Measurements from ENCODE around the gene UGGT2. TPM values are rescaled to one million over a fixed set of nuclear protein-coding genes. Genes with fewer than 3 reads are reported as not detected.

UGGT2 gene
- total and polyA plus RNA-seq, 2 experiments from 2014 or later = 46.1 to 54.8 TPM

DNA sequence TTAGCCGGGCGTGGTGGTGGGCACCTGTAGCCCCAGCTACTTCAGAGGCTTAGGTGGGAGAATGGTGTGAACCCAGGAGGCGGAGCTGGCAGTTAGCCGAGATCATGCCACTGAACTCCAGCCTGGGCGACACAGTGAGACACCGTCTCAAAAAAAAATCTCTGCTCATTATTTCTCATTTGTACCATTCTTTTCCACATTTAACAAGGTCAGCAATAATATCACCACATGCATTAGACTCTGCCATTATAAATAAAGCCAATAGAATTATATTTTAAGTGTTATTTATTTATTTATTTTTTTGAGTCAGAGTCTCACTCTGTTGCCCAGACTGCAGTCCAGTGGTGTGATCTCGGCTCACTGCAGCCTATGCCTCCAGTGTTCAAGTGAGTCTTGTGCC lies 24.2 kb downstream of the UGGT2 start:
- H4K20me1 ChIP-seq (ENCODE audit: insufficient read depth) = no peaks in the 10 kb centered on the region
- H2AFZ ChIP-seq = no peak overlapping the region
- no peak for DNase-seq
- no peak overlapping the region for H3K4me2 ChIP-seq (ENCODE audit: unreplicated experiment)
- no peaks in the 10 kb centered on the region for H3K27me3 ChIP-seq (replicated peaks; ENCODE audit: insufficient read depth)
- H3K27ac ChIP-seq = no peak overlapping the region
- TF ChIP-seq EZH2 (IDR thresholded peaks at IDR 0.05; ENCODE audit: insufficient read depth, poor library complexity, severe bottlenecking) (no peak), EZH2phosphoT487 (IDR thresholded peaks at IDR 0.05; ENCODE audit: insufficient read depth, low read depth) (no peak)
- H3F3A ChIP-seq (ENCODE audit: insufficient read depth) = no peaks in the 10 kb centered on the region
- H3K9me3 ChIP-seq (ENCODE audit: low read depth) = no peaks in the 10 kb centered on the region
- H3K4me1 ChIP-seq (ENCODE audit: insufficient read depth) = peaks cover 6% of the 10 kb centered on the region; the same call in 1 of the 2 replicates
- no peaks in the 10 kb centered on the region for H3K9me2 ChIP-seq (ENCODE audit: insufficient read depth)
- H3K79me2 ChIP-seq (ENCODE audit: insufficient read depth) = peaks cover 47% of the 10 kb centered on the region
- H3K4me3 ChIP-seq = no peak overlapping the region
- H3K36me3 ChIP-seq (ENCODE audit: low read depth) = peaks cover 4% of the 10 kb centered on the region; the same call in 1 of the 2 replicates
- 98 to 99% methylated on average over 7 of the region's 7 CpGs for WGBS, 2 experiments (ENCODE audit: low coverage in 1 of 2, low lambda C conversion rate in 2 of 2, missing lambda C conversion rate in 2 of 2)
- in situ Hi-C loops (cut with MboI) = no loop called here
- H3K9ac ChIP-seq = no peak overlapping the region

DNA sequence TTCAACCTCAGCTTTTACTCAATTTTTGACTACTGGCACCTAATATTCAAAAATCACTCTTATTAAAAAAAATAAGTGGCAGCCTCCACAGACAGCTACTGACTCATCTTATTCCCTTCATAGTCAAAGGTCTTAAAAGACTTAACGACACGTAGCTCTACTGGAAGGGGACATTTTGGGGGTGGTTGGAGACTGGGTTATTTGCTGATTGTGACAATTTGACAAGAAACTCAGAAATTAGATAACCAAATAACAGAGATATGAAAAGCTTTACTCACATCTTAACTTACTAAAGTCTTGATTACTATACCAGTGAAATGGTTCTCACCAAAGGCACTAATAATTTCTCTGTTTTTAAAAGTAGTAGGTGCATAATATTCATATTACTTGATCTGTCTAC lies 25.7 kb downstream of the UGGT2 start:
- H3K4me1 ChIP-seq (ENCODE audit: insufficient read depth) = peaks cover 6% of the 10 kb centered on the region; the same call in 1 of the 2 replicates

DNA sequence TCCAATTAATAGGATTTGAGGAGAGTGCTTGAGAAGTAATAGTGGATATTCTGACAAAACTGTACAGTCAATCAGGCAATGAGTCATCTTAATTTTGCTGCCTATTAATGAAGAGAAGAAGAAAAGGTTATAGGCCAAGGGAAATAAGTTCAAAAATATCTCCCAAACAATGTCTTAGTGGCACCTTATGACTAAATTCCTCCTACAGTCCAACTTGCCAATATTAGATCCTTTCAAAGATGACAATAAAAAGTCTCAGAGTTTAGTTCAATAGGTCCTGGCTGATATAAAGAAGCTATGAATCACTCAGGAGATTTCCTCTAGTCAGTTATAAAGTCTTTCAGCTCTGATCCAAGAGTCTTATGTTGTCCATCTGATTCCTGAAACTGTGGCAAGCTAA lies 27.9 kb downstream of the UGGT2 start:
- no peak overlapping the region for H3K27ac ChIP-seq
- H3K4me1 ChIP-seq (ENCODE audit: insufficient read depth) = peaks cover 6% of the 10 kb centered on the region; the same call in 1 of the 2 replicates
- no peak overlapping the region for H3K4me2 ChIP-seq (ENCODE audit: unreplicated experiment)
- H3K27me3 ChIP-seq (replicated peaks; ENCODE audit: insufficient read depth) = no peaks in the 10 kb centered on the region
- no peak overlapping the region for H2AFZ ChIP-seq
- in situ Hi-C loops (cut with MboI) = no loop called here
- no peaks in the 10 kb centered on the region for H3K9me2 ChIP-seq (ENCODE audit: insufficient read depth)
- no peak for TF ChIP-seq EZH2phosphoT487 (IDR thresholded peaks at IDR 0.05; ENCODE audit: insufficient read depth, low read depth)
- peaks cover 10% of the 10 kb centered on the region; the same call in 1 of the 2 replicates for H3K79me2 ChIP-seq (ENCODE audit: insufficient read depth)
- H3F3A ChIP-seq (ENCODE audit: insufficient read depth) = no peaks in the 10 kb centered on the region
- no peaks in the 10 kb centered on the region for H3K9me3 ChIP-seq (ENCODE audit: low read depth)
- peak; percentile 14 for DNase-seq
- H4K20me1 ChIP-seq (ENCODE audit: insufficient read depth) = no peaks in the 10 kb centered on the region
- H3K9ac ChIP-seq = no peak overlapping the region
- H3K4me3 ChIP-seq = no peak overlapping the region
- H3K36me3 ChIP-seq (ENCODE audit: low read depth) = peaks cover 2% of the 10 kb centered on the region; the same call in 1 of the 2 replicates

More for the DNA sequence above, 25.7 kb downstream of the UGGT2 start:
- Histone ChIP-seq H3K9me2 (ENCODE audit: insufficient read depth) (no peaks in the 10 kb centered on the region), H3K4me3 (no peak overlapping the region), H2AFZ (no peak overlapping the region), H3K9ac (no peak overlapping the region), H3K79me2 (ENCODE audit: insufficient read depth) (peaks cover 32% of the 10 kb centered on the region), H3K27me3 (replicated peaks; ENCODE audit: insufficient read depth) (no peaks in the 10 kb centered on the region), H3K36me3 (ENCODE audit: low read depth) (peaks cover 4% of the 10 kb centered on the region; the same call in 1 of the 2 replicates), H3F3A (ENCODE audit: insufficient read depth) (no peaks in the 10 kb centered on the region), H3K27ac (no peak overlapping the region), H3K4me2 (ENCODE audit: unreplicated experiment) (no peak overlapping the region), H4K20me1 (ENCODE audit: insufficient read depth) (no peaks in the 10 kb centered on the region), H3K9me3 (ENCODE audit: low read depth) (no peaks in the 10 kb centered on the region)
- 98 to 100% methylated on average over 2 of the region's 2 CpGs for WGBS, 2 experiments (ENCODE audit: low coverage in 1 of 2, low lambda C conversion rate in 2 of 2, missing lambda C conversion rate in 2 of 2)
- TF ChIP-seq EZH2 (IDR thresholded peaks at IDR 0.05; ENCODE audit: insufficient read depth, poor library complexity, severe bottlenecking) (no peak), EZH2phosphoT487 (IDR thresholded peaks at IDR 0.05; ENCODE audit: insufficient read depth, low read depth) (no peak)
- in situ Hi-C loops (cut with MboI) = no loop called here
- no peak for DNase-seq

DNA sequence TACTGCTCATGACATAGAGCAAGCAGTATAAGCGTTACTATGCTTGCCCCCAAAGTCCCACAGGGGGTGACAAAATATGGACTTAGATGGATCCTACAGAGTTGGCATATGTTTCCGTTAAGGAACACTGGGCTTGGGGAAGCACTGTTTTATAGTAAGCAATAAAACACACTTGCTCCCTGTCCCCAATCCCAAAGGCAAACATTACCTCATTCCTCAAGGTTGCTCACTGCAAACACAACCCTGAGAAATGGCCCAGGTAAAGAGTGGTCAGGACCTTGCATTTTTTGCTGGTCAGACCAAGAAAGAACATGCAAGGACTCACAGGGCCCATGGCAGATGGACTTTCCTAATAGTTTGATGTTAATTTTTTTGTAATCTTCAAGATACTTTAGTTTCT lies 32.3 kb downstream of the UGGT2 start:
- Histone ChIP-seq H4K20me1 (ENCODE audit: insufficient read depth) (no peaks in the 10 kb centered on the region), H3K4me3 (no peak overlapping the region), H3K9ac (no peak overlapping the region), H3K9me2 (ENCODE audit: insufficient read depth) (no peaks in the 10 kb centered on the region), H3K27ac (no peak overlapping the region), H3K4me2 (ENCODE audit: unreplicated experiment) (no peak overlapping the region), H3K79me2 (ENCODE audit: insufficient read depth) (no peaks in the 10 kb centered on the region), H3K4me1 (ENCODE audit: insufficient read depth) (peaks cover 6% of the 10 kb centered on the region; the same call in 1 of the 2 replicates), H3K36me3 (ENCODE audit: low read depth) (no peaks in the 10 kb centered on the region), H2AFZ (no peak overlapping the region), H3F3A (ENCODE audit: insufficient read depth) (no peaks in the 10 kb centered on the region), H3K9me3 (ENCODE audit: low read depth) (no peaks in the 10 kb centered on the region), H3K27me3 (replicated peaks; ENCODE audit: insufficient read depth) (no peaks in the 10 kb centered on the region)
- WGBS, 2 experiments (ENCODE audit: low coverage in 1 of 2, low lambda C conversion rate in 2 of 2, missing lambda C conversion rate in 2 of 2) = 75 to 89% methylated on average over 2 of the region's 2 CpGs
- TF ChIP-seq EZH2phosphoT487 (IDR thresholded peaks at IDR 0.05; ENCODE audit: insufficient read depth, low read depth) = no peak
- TF ChIP-seq EZH2 (IDR thresholded peaks at IDR 0.05; ENCODE audit: insufficient read depth, poor library complexity, severe bottlenecking) = no peak
- in situ Hi-C loops (cut with MboI) = no loop called here
- DNase-seq = no peak

DNA sequence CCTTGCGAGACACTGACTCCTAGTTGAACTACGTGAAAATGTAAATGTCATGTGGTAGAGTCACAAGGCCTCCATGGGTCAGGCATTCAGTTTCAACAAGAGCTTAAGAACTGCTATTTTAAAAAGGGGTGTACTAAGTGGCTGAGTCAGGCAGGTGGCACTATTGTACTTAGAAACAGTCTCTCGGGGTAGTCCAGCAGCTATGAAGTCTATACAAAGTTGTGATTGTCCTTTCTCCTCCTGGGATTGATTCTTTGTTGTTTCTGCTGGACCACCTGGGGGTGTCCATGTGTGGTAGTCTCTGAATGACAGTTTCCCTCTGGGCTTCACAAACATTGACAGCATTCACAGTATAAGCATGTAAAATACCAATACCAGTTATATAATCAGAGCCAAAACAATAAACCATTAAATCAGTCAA lies 33.0 kb downstream of the UGGT2 start:
- no peak for TF ChIP-seq EZH2 (IDR thresholded peaks at IDR 0.05; ENCODE audit: insufficient read depth, poor library complexity, severe bottlenecking)
- no peaks in the 10 kb centered on the region for H3K9me3 ChIP-seq (ENCODE audit: low read depth)
- H3K27me3 ChIP-seq (replicated peaks; ENCODE audit: insufficient read depth) = no peaks in the 10 kb centered on the region
- no peak overlapping the region for H3K4me2 ChIP-seq (ENCODE audit: unreplicated experiment)
- no peaks in the 10 kb centered on the region for H3K36me3 ChIP-seq (ENCODE audit: low read depth)
- DNase-seq = peak; percentile 73
- 33 to 37% methylated on average over 3 of the region's 3 CpGs for WGBS, 2 experiments (ENCODE audit: low coverage in 1 of 2, low lambda C conversion rate in 2 of 2, missing lambda C conversion rate in 2 of 2)
- no peaks in the 10 kb centered on the region for H4K20me1 ChIP-seq (ENCODE audit: insufficient read depth)
- no peak overlapping the region for H3K4me3 ChIP-seq
- H3K4me1 ChIP-seq (ENCODE audit: insufficient read depth) = no peaks in the 10 kb centered on the region
- H3K79me2 ChIP-seq (ENCODE audit: insufficient read depth) = no peaks in the 10 kb centered on the region
- no peak overlapping the region for H3K27ac ChIP-seq
- no peak overlapping the region for H3K9ac ChIP-seq
- H2AFZ ChIP-seq = no peak overlapping the region
- in situ Hi-C loops (cut with MboI) = no loop called here
- no peaks in the 10 kb centered on the region for H3K9me2 ChIP-seq (ENCODE audit: insufficient read depth)
- no peaks in the 10 kb centered on the region for H3F3A ChIP-seq (ENCODE audit: insufficient read depth)

All from GM23248 (cell line).